Measurements from ENCODE around the gene UTF1.

DNA sequence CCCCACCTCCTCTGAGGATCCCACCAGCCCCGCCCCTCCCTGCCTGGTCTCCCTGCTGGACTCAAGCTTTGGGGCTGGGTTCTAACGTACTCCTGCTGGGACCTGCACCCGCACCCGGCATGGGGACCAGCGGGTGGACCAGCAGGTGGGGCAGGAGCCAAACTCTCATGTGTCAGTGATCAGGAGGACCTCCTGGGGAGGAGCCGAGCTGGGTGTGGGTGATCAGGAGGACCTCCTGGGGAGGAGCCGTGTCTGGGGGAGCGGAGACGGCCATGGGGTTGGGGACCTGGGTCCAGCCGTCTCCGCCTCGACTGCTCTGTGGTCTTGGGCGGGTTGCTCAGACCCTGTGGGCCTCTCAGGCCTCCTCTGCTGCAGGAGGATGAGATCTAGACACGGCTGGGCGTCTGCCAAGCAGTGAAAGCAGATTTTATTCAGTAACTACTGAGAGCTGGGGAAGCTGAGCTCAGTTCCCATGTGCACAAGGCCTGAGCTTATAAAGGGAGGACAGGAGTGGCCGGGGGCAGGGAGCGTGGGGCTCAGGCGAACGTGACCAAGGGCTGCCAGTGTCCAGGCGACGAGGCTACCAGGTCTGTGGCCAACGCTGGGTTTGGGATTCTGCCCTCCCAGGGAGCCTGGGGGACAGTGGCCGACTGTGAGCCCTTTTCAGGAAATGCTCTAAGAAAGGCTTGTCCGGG is 33.6 kb upstream of the UTF1 start:
- no peak for TF ChIP-seq POLR2A (IDR thresholded peaks at IDR 0.05)
- TF ChIP-seq, protein P1, sequence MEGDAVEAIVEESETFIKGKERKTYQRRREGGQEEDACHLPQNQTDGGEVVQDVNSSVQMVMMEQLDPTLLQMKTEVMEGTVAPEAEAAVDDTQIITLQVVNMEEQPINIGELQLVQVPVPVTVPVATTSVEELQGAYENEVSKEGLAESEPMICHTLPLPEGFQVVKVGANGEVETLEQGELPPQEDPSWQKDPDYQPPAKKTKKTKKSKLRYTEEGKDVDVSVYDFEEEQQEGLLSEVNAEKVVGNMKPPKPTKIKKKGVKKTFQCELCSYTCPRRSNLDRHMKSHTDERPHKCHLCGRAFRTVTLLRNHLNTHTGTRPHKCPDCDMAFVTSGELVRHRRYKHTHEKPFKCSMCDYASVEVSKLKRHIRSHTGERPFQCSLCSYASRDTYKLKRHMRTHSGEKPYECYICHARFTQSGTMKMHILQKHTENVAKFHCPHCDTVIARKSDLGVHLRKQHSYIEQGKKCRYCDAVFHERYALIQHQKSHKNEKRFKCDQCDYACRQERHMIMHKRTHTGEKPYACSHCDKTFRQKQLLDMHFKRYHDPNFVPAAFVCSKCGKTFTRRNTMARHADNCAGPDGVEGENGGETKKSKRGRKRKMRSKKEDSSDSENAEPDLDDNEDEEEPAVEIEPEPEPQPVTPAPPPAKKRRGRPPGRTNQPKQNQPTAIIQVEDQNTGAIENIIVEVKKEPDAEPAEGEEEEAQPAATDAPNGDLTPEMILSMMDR (IDR thresholded peaks at IDR 0.05) = no peak
